GM19467 (cell line): ENCODE results near the gene TXNDC16.

Experiments used
- ATAC-seq: cut with Tn5 transposase; IDR thresholded peaks from one replicate; pipeline ENCODE4 v1.9.1; 2021; ENCODE audit warnings: mild to moderate bottlenecking, moderate library complexity; ENCODE audit not compliant: unreplicated experiment

Gene TXNDC16

DNA sequence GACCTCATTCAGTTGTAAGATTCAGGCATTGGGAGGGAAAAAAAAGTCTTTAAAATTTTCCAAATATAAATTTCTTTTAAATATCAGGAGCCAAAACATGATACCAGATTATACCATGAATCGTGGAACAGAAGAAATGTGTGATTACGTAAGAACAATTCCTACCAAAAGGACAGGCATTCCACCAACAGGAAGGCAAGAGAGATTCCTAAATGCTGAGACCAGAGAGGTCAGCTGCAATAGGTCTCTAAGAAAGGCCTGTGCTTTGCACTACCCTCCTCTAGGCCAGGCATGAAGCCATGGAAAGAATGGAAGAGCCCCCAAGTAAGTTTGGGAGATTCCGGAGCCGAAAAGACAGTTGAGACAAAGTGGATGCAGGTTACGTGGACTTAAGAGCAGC lies 154.5 kb downstream of the TXNDC16 start:
- no peak for ATAC-seq

DNA sequence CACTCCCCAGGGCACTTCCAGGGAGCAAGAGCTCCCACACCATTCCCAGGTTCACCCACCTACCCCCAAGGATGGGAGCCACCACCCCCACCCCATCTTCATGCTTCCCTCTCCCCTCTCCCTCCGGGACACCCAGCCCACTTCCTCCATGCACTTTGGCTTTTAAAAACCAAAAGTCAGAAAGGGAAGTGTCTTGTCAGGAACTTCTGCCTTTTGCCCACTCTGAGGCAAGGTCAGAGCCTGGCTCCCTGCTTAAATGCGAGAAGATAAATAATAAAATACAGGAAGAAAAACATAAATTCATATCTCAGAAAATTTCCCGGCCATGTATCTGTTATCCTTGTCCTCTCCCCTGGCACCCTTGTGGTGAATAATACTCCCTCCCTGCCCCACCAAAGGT lies 156.6 kb downstream of the TXNDC16 start:
- no peak for ATAC-seq

DNA sequence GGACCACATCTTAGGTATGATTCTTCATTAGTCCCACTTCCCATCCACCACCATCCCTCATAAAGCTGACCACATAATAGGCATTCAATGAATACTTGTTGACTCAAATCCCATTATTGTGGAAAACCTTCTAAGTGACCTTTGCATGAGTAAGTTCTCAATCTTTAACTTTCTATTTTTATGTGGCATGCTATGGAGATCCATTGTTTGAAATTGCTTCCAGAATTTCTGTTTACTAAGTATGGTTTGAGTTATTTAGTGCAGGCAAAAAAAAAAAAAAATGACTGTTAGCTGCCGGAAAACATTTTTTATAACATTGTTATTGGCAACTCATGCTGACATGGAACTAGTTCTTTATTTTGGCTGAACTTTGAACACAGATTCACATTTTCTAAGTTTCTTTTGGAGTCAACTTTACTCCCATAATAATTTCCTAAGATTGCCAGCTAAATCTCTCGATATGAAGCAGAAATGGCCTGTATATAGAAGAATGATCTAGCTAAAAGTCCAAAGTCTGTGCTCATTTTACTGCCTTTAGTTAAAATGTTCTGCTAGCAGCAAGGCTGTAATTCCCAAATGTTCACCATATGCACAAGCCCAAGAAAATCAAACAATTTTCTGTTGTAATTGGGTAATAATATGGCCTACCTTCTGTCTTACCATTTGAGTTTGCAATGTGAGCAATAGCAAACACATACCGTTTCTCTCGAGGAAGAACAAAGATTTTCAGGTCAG lies 160.3 kb downstream of the TXNDC16 start:
- ATAC-seq = no peak
